PC-3 (cell line): ENCODE measurements around the gene PRAMEF5. TPM values are rescaled to one million over a fixed set of nuclear protein-coding genes. Genes with fewer than 3 reads are reported as not detected.
"Not testable (repeated sequence)": the region's sequence is repeated elsewhere in the genome, so short reads cannot be mapped to it uniquely, and the experiment has no call there.

Source experiments
- ATAC-seq: fragments of 200-7000 bp; cut with Tn5 transposase; 2 replicates; pipeline ENCODE4 v1.9.1; 2020; ENCODE audit warnings: mild to moderate bottlenecking, moderate library complexity
- BruUV-seq: library from RNA; stranded (reverse); fragments of 400-500 nt; replicated peaks from 2 replicates; lab custom pipeline; 2021; lab: Mats Ljungman, UMichigan
- CTCF ChIA-PET: fragments of 300-600 bp; sonication (Branson Sonifier 250); formaldehyde crosslinking; loops from one replicate; lab custom pipeline; 2022; ENCODE audit warnings: antibody characterized with exemption; lab: Charles Lee
- POLR2A ChIA-PET: fragments of 300-600 bp; sonication (Branson Sonifier 250); formaldehyde crosslinking; loops from one replicate; lab custom pipeline; 2022; ENCODE audit warnings: antibody characterized with exemption; ENCODE audit not compliant: unreplicated experiment; lab: Charles Lee
- DNase-seq: peaks from one replicate; pipeline ENCODE4 v3.0.0-alpha.2; 2015
- H2AFZ ChIP-seq: fragments of 300-600 bp; sonication (generic); 2 replicates; pipeline ENCODE4 v1.6.0; 2016; ENCODE audit warnings: antibody characterized with exemption, low read length
- H3F3A ChIP-seq: fragments of 300-600 bp; sonication (generic); one replicate; pipeline ENCODE4 v1.6.0; 2017; ENCODE audit warnings: antibody characterized with exemption, low read length, control low read depth, mild to moderate bottlenecking; ENCODE audit not compliant: unreplicated experiment
- H3K27ac ChIP-seq: fragments of 300-600 bp; sonication (generic); 2 replicates; pipeline ENCODE4 v1.5.1; 2016; ENCODE audit warnings: mild to moderate bottlenecking, low read length
- H3K27me3 ChIP-seq: fragments of 300-600 bp; sonication (generic); 2 replicates; pipeline ENCODE4 v1.6.1; 2016; ENCODE audit warnings: low read length, mixed read lengths
- H3K36me3 ChIP-seq: fragments of 300-600 bp; sonication (generic); 2 replicates; pipeline ENCODE4 v1.6.1; 2016; ENCODE audit warnings: low read depth, mixed run types, low read length, mixed read lengths
- H3K4me1 ChIP-seq: fragments of 300-600 bp; sonication (generic); 2 replicates; pipeline ENCODE4 v1.5.1; 2016; ENCODE audit warnings: low read length; ENCODE audit not compliant: insufficient read depth
- H3K4me2 ChIP-seq: fragments of 300-600 bp; sonication (generic); 2 replicates; pipeline ENCODE4 v1.6.0; 2016; ENCODE audit warnings: low read length
- H3K4me3 ChIP-seq: fragments of 300-600 bp; sonication (generic); 2 replicates; pipeline ENCODE4 v1.5.1; 2016; ENCODE audit warnings: mild to moderate bottlenecking, low read length, mixed read lengths
- H3K79me2 ChIP-seq: fragments of 300-600 bp; sonication (generic); 2 replicates; pipeline ENCODE4 v1.6.1; 2017; ENCODE audit warnings: low read length, mixed read lengths
- H3K9ac ChIP-seq: fragments of 300-600 bp; sonication (generic); 2 replicates; pipeline ENCODE4 v1.6.0; 2016; ENCODE audit warnings: mild to moderate bottlenecking, low read length
- H3K9me2 ChIP-seq: fragments of 300-600 bp; sonication (generic); replicated peaks from 2 replicates; pipeline ENCODE4 v1.6.1; 2016; ENCODE audit warnings: mixed run types, low read length, mixed read lengths
- H3K9me3 ChIP-seq: fragments of 300-600 bp; sonication (generic); 2 replicates; pipeline ENCODE4 v1.6.1; 2016; ENCODE audit warnings: low read length, mixed read lengths
- H4K20me1 ChIP-seq: fragments of 300-600 bp; sonication (generic); 2 replicates; pipeline ENCODE4 v1.6.1; 2016; ENCODE audit warnings: low read length, mixed read lengths
- CTCF ChIP-seq: fragments of 300-600 bp; sonication (generic); conservative IDR thresholded peaks from 2 replicates; pipeline ENCODE4 v1.5.1; 2017; ENCODE audit warnings: antibody characterized with exemption, low read depth, mild to moderate bottlenecking, low read length
- EZH2 ChIP-seq: fragments of 300-600 bp; sonication (generic); IDR thresholded peaks from one replicate; pipeline ENCODE4 v1.6.1; 2017; ENCODE audit warnings: antibody characterized with exemption, mild to moderate bottlenecking, low read length; ENCODE audit not compliant: unreplicated experiment
- intact Hi-C: fragments of 100-400 bp; cut with micrococcal nuclease; formaldehyde crosslinking; loops from 2 replicates; pipeline ENCODE4 v1.9.0; 2023
- total RNA-seq: library from RNA; depleted of rRNA; stranded (reverse); fragments of >200 nt; gene quantifications from 2 replicates; pipeline ENCODE4 v1.2.3, GENCODE V29; 2014

PRAMEF5 gene
- total RNA-seq, 1 experiment from 2014 or later, result not detected

GRCh38 chr1:13228343-13228781 is 25.6 kb upstream of the PRAMEF5 start:
- intact Hi-C loops, result no loop called here
- POLR2A ChIA-PET, result interaction anchor here (0.6 kb wide), 1 partner anchor 528 kb away, joined by 3 read pairs; no protein-coding TSS in a partner anchor
- H3K9me3 ChIP-seq, result no peaks in the 10 kb centered on the region
- H4K20me1 ChIP-seq, result no peaks in the 10 kb centered on the region
- no peak for ATAC-seq
- no peak overlapping the region for H2AFZ ChIP-seq
- BruUV-seq, result no TSS peak
- H3K27me3 ChIP-seq, result peaks cover 7% of the 10 kb centered on the region
- H3K27ac ChIP-seq, result no peak overlapping the region
- no peak overlapping the region for H3K4me2 ChIP-seq
- no peaks in the 10 kb centered on the region for H3K36me3 ChIP-seq
- H3K79me2 ChIP-seq, result no peaks in the 10 kb centered on the region
- no peaks in the 10 kb centered on the region for H3K9me2 ChIP-seq
- no peaks in the 10 kb centered on the region for H3F3A ChIP-seq
- CTCF ChIA-PET, result no interaction called here
- H3K4me1 ChIP-seq, result no peaks in the 10 kb centered on the region
- H3K4me3 ChIP-seq, result no peak overlapping the region
- TF ChIP-seq EZH2 (no peak), CTCF (peak; percentile 51)
- DNase-seq, result peak; percentile 45
- H3K9ac ChIP-seq, result no peak overlapping the region

GRCh38 chr1:13230096-13230495 is 23.9 kb upstream of the PRAMEF5 start:
- H3K4me1 ChIP-seq, BruUV-seq, H3F3A ChIP-seq, ATAC-seq, H3K4me3 ChIP-seq, CTCF ChIA-PET, intact Hi-C loops, DNase-seq, H3K79me2 ChIP-seq, H3K4me2 ChIP-seq, H3K9me2 ChIP-seq, POLR2A ChIA-PET, H3K9ac ChIP-seq, H3K27ac ChIP-seq, H3K27me3 ChIP-seq, H2AFZ ChIP-seq, H3K36me3 ChIP-seq, H3K9me3 ChIP-seq, H4K20me1 ChIP-seq: not testable (repeated sequence)

- H4K20me1 ChIP-seq, H3K36me3 ChIP-seq, intact Hi-C loops, H2AFZ ChIP-seq, H3K27me3 ChIP-seq, H3K27ac ChIP-seq, H3K4me1 ChIP-seq, DNase-seq, ATAC-seq, H3K4me3 ChIP-seq, CTCF ChIA-PET, H3K9me3 ChIP-seq, H3K79me2 ChIP-seq, POLR2A ChIA-PET, H3K4me2 ChIP-seq, H3F3A ChIP-seq, H3K9ac ChIP-seq, H3K9me2 ChIP-seq, BruUV-seq: not testable (repeated sequence)
Measured at GRCh38 chr1:13230601-13231000, 23.4 kb upstream of the PRAMEF5 start.

GRCh38 chr1:13231061-13231750 is 22.8 kb upstream of the PRAMEF5 start:
- H3K4me3 ChIP-seq, POLR2A ChIA-PET, H3K9ac ChIP-seq, H3K9me2 ChIP-seq, H3K36me3 ChIP-seq, H3F3A ChIP-seq, intact Hi-C loops, H3K27me3 ChIP-seq, H4K20me1 ChIP-seq, H3K4me2 ChIP-seq, ATAC-seq, H3K9me3 ChIP-seq, H3K4me1 ChIP-seq, DNase-seq, H3K27ac ChIP-seq, BruUV-seq, CTCF ChIA-PET, H3K79me2 ChIP-seq, H2AFZ ChIP-seq: not testable (repeated sequence)

GRCh38 chr1:13232056-13232455 is 21.9 kb upstream of the PRAMEF5 start:
- DNase-seq, H3K27ac ChIP-seq, H3K4me3 ChIP-seq, H3K27me3 ChIP-seq, H3K9me2 ChIP-seq, H3K36me3 ChIP-seq, CTCF ChIA-PET, H3K4me2 ChIP-seq, H3K9me3 ChIP-seq, H3K4me1 ChIP-seq, H4K20me1 ChIP-seq, BruUV-seq, POLR2A ChIA-PET, H3K9ac ChIP-seq, ATAC-seq, intact Hi-C loops, H2AFZ ChIP-seq, H3F3A ChIP-seq, H3K79me2 ChIP-seq: not testable (repeated sequence)

- H3K36me3 ChIP-seq, H3K4me2 ChIP-seq, ATAC-seq, POLR2A ChIA-PET, H3F3A ChIP-seq, H3K79me2 ChIP-seq, H2AFZ ChIP-seq, H3K9me2 ChIP-seq, DNase-seq, H3K4me3 ChIP-seq, H3K9ac ChIP-seq, H3K4me1 ChIP-seq, H3K27ac ChIP-seq, H3K9me3 ChIP-seq, intact Hi-C loops, H4K20me1 ChIP-seq, CTCF ChIA-PET, BruUV-seq: not testable (repeated sequence)
- peaks cover 17% of the 10 kb centered on the region for H3K27me3 ChIP-seq
Measured at GRCh38 chr1:13234057-13234456, 19.9 kb upstream of the PRAMEF5 start.
